ENCODE data around the gene ESRRB. TPM values are rescaled to one million over a fixed set of nuclear protein-coding genes. Genes with fewer than 3 reads are reported as not detected.

Gene ESRRB
- total RNA-seq, 2 donors from 2014 or later = 1.1 to 1.2 TPM

DNA sequence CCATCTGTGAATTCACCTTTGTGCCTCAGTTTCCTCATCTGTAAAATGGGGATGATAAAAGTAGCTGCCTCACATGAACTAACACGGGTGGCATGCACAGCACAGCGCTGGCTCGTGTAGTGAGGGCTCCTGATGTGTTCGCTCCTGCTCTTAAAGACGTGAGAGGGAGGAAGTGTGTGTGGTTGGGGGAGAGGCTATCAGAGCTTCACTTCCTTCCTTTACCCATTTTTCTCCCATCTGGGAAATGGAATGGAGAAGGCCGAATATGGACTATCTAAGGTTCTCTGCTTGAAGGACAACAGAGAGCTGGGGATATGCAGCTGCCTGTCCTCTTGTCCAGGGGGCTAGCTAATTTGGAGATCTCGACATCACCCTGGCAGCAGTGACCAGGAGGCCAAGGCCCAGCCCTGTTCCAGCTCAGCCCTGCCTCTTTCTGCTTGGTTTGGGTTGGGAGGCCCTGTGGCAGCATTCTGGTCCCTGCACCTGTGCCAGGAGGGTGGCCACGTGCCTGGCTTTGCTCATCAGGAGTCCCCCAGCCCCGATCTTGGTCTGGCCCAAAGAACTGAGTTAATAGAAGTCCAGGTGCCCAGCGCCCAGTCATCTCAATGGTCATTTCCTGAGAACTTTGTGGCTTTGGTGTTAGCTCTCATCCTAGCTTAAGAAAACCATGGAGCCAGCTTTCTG, 44.5 kb upstream of the ESRRB start:
- 89 to 97% methylated on average over 5 to 9 of the region's 10 CpGs for WGBS, 2 experiments (ENCODE audit: insufficient coverage in 1 of 2, insufficient read length in 1 of 2)
- Mint-ChIP-seq H3K4me3 (no peak overlapping the region), H3K9me3 (no peaks in the 10 kb centered on the region), H3K4me1 (peaks cover 21% of the 10 kb centered on the region), H3K27me3 (ENCODE audit: insufficient read depth) (peaks cover 36% of the 10 kb centered on the region), H3K36me3 (ENCODE audit: low read depth) (no peaks in the 10 kb centered on the region), H3K27ac (no peak overlapping the region)
- Histone ChIP-seq H3K9me3 (ENCODE audit: control insufficient read depth, low read length) (no peaks in the 10 kb centered on the region), H3K27ac (ENCODE audit: low read depth, low read length) (no peak overlapping the region), H3K27me3 (ENCODE audit: control insufficient read depth, insufficient read depth, low read length, poor library complexity, severe bottlenecking) (peaks cover 22% of the 10 kb centered on the region), H3K9ac (ENCODE audit: extremely low read depth, low read length, poor library complexity, severe bottlenecking) (no peak overlapping the region), H3K4me3 (ENCODE audit: low read length) (no peak overlapping the region), H3K4me1 (ENCODE audit: control insufficient read depth, insufficient read depth, low read length) (no peaks in the 10 kb centered on the region), H3K36me3 (ENCODE audit: control insufficient read depth, insufficient read depth, low read length) (no peaks in the 10 kb centered on the region)
- DNase-seq = no peak
- TF ChIP-seq, protein P1, sequence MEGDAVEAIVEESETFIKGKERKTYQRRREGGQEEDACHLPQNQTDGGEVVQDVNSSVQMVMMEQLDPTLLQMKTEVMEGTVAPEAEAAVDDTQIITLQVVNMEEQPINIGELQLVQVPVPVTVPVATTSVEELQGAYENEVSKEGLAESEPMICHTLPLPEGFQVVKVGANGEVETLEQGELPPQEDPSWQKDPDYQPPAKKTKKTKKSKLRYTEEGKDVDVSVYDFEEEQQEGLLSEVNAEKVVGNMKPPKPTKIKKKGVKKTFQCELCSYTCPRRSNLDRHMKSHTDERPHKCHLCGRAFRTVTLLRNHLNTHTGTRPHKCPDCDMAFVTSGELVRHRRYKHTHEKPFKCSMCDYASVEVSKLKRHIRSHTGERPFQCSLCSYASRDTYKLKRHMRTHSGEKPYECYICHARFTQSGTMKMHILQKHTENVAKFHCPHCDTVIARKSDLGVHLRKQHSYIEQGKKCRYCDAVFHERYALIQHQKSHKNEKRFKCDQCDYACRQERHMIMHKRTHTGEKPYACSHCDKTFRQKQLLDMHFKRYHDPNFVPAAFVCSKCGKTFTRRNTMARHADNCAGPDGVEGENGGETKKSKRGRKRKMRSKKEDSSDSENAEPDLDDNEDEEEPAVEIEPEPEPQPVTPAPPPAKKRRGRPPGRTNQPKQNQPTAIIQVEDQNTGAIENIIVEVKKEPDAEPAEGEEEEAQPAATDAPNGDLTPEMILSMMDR (conservative IDR thresholded peaks at IDR 0.05) = no peak

DNA sequence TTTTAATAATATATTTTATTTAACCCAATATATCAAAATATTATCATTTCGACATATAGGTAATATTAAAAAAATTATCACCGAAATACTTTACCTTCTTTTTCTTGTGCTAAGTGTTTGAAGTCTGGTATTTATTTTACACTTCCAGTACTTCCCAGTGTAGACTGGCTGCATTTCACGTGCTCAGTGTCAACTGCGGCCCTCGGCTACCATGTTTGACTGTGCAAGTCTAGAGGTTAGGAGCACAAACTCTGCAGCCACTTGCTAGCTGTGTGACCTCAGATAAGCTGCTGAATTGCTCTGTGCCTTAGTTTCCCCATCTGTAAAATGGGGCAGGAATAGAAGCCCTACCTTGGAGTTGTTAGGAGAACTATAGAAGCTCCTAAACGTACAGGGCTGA, 42.3 kb upstream of the ESRRB start:
- Histone ChIP-seq H3K27ac (ENCODE audit: low read depth, low read length) (no peak overlapping the region), H3K4me3 (ENCODE audit: low read length) (no peak overlapping the region), H3K4me1 (ENCODE audit: control insufficient read depth, insufficient read depth, low read length) (no peaks in the 10 kb centered on the region), H3K27me3 (ENCODE audit: control insufficient read depth, insufficient read depth, low read length, poor library complexity, severe bottlenecking) (peaks cover 9% of the 10 kb centered on the region), H3K9me3 (ENCODE audit: control insufficient read depth, low read length) (no peaks in the 10 kb centered on the region), H3K9ac (ENCODE audit: extremely low read depth, low read length, poor library complexity, severe bottlenecking) (no peak overlapping the region), H3K36me3 (ENCODE audit: control insufficient read depth, insufficient read depth, low read length) (no peaks in the 10 kb centered on the region)
- no peak overlapping the region for H3K4me3 Mint-ChIP-seq
- H3K27ac Mint-ChIP-seq = no peak overlapping the region
- WGBS, 2 experiments (ENCODE audit: insufficient coverage in 1 of 2, insufficient read length in 1 of 2) = 73% methylated on average over 5 of the region's 6 CpGs; no CpG with 5 or more reads in 1 of the 2 experiments
- TF ChIP-seq, protein P1 (conservative IDR thresholded peaks at IDR 0.05) = no peak
- H3K27me3 Mint-ChIP-seq (ENCODE audit: insufficient read depth) = peaks cover 20% of the 10 kb centered on the region
- peaks cover 21% of the 10 kb centered on the region for H3K4me1 Mint-ChIP-seq
- H3K36me3 Mint-ChIP-seq (ENCODE audit: low read depth) = no peaks in the 10 kb centered on the region
- no peaks in the 10 kb centered on the region for H3K9me3 Mint-ChIP-seq
- DNase-seq = no peak

DNA sequence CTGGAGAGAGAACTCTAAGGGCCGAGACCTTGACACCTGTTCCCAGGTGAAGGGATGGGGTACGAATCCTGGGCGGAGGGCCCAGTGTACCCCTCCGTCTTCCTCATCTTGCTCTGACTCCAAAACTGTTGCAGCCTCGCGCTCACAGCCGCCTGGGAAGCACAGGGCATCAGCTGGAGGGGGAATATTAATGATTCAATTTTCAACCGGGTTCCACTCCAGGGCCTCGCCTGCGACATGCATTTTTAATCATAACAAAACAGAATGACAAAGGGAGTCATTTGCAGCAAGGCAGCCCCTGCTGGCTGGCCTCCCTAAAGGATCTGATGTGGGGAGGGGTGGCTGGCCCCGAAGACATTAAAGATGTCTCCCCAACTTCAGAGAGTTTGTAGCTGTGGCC, 41.6 kb upstream of the ESRRB start:
- TF ChIP-seq, protein P1 (conservative IDR thresholded peaks at IDR 0.05) = no peak
- peak overlapping the region; percentile 64 for H3K27ac ChIP-seq (ENCODE audit: low read depth, low read length)
- Mint-ChIP-seq H3K36me3 (ENCODE audit: low read depth) (no peaks in the 10 kb centered on the region), H3K4me1 (peaks cover 15% of the 10 kb centered on the region), H3K27me3 (ENCODE audit: insufficient read depth) (peaks cover 14% of the 10 kb centered on the region), H3K27ac (no peak overlapping the region), H3K4me3 (no peak overlapping the region), H3K9me3 (no peaks in the 10 kb centered on the region)
- no peak overlapping the region for H3K4me3 ChIP-seq (ENCODE audit: low read length)
- H3K9ac ChIP-seq (ENCODE audit: extremely low read depth, low read length, poor library complexity, severe bottlenecking) = no peak overlapping the region
- 88 to 93% methylated on average over 7 to 11 of the region's 11 CpGs for WGBS, 2 experiments (ENCODE audit: insufficient coverage in 1 of 2, insufficient read length in 1 of 2)
- no peaks in the 10 kb centered on the region for H3K9me3 ChIP-seq (ENCODE audit: control insufficient read depth, low read length)
- no peak for DNase-seq
- peaks cover 3% of the 10 kb centered on the region for H3K27me3 ChIP-seq (ENCODE audit: control insufficient read depth, insufficient read depth, low read length, poor library complexity, severe bottlenecking)
- no peaks in the 10 kb centered on the region for H3K36me3 ChIP-seq (ENCODE audit: control insufficient read depth, insufficient read depth, low read length)
- H3K4me1 ChIP-seq (ENCODE audit: control insufficient read depth, insufficient read depth, low read length) = no peaks in the 10 kb centered on the region
